ENCODE data around the gene ACOX1.

Gene ACOX1

GRCh38 chr17:75921596-75921995 lies 57.4 kb downstream of the ACOX1 start:
- TF ChIP-seq GATA3 (IDR thresholded peaks at IDR 0.05; ENCODE audit: low read depth, low read length) (no peak), GATA2 (IDR thresholded peaks at IDR 0.05; ENCODE audit: low read depth, low read length) (no peak)

- TF ChIP-seq GATA3 (IDR thresholded peaks at IDR 0.05; ENCODE audit: low read depth, low read length) (no peak), GATA2 (IDR thresholded peaks at IDR 0.05; ENCODE audit: low read depth, low read length) (no peak)
These were observed 58.9 kb downstream of the ACOX1 start for GRCh38 chr17:75920045-75920560.

GRCh38 chr17:75919611-75920010 lies 59.4 kb downstream of the ACOX1 start:
- TF ChIP-seq GATA2 (IDR thresholded peaks at IDR 0.05; ENCODE audit: low read depth, low read length) (no peak), GATA3 (IDR thresholded peaks at IDR 0.05; ENCODE audit: low read depth, low read length) (no peak)

DNA sequence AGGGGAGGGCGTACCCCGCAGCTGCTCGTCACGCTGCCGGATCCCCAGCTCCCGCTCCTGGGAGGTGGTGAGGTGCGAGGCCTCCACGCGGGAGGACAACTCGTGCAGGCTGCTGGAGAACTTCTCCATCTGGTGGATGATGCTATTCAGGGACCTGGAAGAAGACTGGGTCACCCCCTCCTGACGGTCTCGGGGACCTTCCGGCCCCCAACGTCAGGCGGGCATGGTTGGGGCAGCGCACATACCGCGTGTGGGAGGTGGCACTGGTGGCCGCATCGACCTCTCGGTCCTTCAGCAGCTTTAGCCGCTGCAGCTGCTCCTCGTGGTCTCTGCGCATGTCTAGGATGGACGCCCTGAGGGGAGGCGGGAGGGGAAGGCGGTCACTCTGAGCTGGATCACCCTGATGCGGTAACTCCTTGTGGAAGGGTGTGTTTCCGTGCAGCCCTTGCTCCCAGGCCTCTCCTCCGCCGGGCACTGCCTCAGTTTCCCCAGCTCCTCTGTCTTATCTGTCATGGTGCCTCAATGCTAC lies 61.0 kb downstream of the ACOX1 start:
- no peak for TF ChIP-seq GATA2 (IDR thresholded peaks at IDR 0.05; ENCODE audit: low read depth, low read length)
- TF ChIP-seq GATA3 (IDR thresholded peaks at IDR 0.05; ENCODE audit: low read depth, low read length), result no peak

DNA sequence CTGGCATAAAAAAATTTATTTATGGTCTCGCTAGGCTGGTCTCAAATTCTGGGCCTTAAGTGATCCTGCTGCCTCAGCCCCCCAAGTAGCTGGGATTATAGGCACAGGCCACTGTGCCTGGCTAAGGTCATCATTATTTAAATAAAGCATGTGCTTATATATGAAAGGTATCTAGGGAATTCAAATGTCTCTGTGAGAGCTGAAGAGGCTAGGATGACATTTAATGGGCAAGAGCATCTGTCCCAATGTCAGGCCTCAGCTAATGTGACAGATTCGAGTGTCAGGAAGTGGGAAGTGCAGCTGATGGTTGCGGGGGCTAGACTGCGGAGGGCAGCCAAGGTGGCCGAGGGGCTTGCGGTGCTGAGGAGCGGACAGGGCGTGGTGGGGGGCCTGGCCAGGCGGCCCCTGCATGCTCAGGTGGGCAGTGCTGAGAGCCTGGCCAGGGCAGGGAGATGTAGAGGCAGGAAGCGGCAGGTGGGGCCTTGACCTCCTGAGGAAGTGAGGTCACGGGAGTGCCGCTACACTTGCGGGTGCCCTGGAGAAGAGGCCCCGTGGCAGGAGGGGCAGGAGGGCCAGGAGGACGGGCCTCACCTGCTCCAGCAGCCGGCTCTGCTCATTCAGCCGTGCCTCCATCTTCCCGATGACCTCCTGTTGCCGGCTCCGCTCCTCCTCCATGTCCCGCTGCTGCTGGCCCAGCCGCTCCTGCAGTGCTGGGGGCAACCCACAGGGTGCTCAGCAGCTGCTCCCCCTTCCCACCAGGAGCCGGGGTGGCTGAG lies 61.6 kb downstream of the ACOX1 start:
- TF ChIP-seq GATA3 (IDR thresholded peaks at IDR 0.05; ENCODE audit: low read depth, low read length) (no peak), GATA2 (IDR thresholded peaks at IDR 0.05; ENCODE audit: low read depth, low read length) (no peak)

GRCh38 chr17:75915268-75915667 lies 63.7 kb downstream of the ACOX1 start:
- TF ChIP-seq GATA2 (IDR thresholded peaks at IDR 0.05; ENCODE audit: low read depth, low read length) (no peak), GATA3 (IDR thresholded peaks at IDR 0.05; ENCODE audit: low read depth, low read length) (no peak)

DNA sequence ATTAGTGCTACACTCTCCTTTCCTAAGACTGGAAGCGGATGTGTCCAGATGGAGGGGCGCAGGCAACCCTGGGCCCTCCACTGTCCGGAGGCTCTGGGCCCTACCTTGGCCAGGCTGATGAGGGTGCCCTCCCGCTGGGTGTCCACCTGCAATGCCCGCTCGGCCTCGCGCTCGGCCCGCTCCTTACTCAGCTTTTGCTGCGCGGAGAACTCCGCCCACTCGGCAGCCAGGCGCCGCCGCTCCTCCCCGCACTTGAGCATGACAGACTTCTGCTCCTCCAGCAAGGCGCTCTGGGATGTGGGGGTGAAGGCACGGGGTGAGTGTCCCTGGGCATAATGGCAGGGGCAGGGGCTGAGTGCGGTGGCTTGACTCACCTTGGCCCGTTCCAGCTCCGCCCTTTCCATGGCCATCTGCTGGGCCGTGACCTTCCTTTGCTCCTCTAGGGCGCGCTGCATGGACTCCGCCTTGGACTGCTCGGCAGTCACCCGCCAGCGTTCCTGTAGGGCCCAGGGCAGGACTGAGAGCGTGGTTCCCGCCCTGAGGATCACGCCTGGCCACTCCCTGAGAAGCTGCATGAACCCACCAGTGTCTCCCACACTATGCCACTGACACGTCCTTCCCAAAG lies 64.2 kb downstream of the ACOX1 start:
- TF ChIP-seq GATA3 (IDR thresholded peaks at IDR 0.05; ENCODE audit: low read depth, low read length) (no peak), GATA2 (IDR thresholded peaks at IDR 0.05; ENCODE audit: low read depth, low read length) (no peak)

DNA sequence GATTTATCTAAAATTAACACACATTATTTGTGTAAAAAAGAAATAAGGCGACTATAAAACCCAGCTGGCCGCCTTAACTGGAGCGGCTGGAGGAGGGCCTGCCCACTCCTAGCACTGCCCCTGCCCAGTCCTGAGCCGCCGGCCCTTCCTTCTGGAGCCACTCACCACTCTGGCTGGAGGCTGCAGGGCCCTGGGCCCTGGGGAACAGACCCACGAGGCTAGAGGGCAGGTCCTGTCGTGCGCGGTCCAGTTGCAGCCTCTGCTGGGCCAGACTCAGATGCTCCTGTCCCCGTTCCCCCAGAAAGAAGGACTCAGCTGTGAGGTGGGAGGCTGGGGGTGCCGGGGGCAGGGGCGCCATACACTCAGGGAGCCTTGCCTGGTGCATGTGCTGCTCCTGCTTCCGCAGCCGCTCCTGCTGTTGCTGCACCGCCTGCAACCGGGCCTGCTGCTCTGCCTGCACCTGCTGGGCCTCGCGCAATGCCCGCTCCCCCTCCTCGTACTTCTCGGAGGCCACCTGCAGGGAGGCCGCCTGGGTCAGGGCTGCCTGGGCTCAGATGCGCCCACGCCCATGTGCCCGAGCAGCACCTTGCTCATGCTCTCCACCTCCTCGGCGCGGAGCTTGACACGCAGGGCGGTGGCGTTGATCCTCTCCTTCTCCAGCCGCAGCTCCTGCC lies 65.3 kb downstream of the ACOX1 start:
- TF ChIP-seq GATA3 (IDR thresholded peaks at IDR 0.05; ENCODE audit: low read depth, low read length), result no peak
- TF ChIP-seq GATA2 (IDR thresholded peaks at IDR 0.05; ENCODE audit: low read depth, low read length), result no peak

DNA sequence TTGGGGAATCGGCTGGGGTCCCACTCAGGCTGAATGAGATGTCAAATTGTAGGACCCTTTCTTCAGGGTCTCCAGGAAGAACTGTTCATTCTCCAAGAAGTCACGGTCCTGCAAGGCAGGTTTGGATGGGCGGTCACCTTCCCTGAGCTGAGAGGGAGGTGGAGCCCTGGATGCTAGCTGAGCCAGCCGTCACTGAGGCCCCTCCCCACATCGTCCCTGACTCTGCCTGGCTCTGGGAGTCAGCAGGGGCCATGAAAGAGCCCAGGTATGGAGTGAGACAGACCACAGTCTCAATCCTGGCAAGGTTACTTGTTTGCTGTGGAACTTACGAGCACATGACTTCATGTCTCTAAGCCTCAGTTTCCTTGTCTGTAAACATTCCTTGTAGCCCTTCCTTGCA lies 68.3 kb downstream of the ACOX1 start:
- TF ChIP-seq GATA3 (IDR thresholded peaks at IDR 0.05; ENCODE audit: low read depth, low read length) (no peak), GATA2 (IDR thresholded peaks at IDR 0.05; ENCODE audit: low read depth, low read length) (no peak)

- TF ChIP-seq GATA2 (IDR thresholded peaks at IDR 0.05; ENCODE audit: low read depth, low read length) (no peak), GATA3 (IDR thresholded peaks at IDR 0.05; ENCODE audit: low read depth, low read length) (no peak)
These were observed 69.1 kb downstream of the ACOX1 start for GRCh38 chr17:75909812-75910274.

DNA sequence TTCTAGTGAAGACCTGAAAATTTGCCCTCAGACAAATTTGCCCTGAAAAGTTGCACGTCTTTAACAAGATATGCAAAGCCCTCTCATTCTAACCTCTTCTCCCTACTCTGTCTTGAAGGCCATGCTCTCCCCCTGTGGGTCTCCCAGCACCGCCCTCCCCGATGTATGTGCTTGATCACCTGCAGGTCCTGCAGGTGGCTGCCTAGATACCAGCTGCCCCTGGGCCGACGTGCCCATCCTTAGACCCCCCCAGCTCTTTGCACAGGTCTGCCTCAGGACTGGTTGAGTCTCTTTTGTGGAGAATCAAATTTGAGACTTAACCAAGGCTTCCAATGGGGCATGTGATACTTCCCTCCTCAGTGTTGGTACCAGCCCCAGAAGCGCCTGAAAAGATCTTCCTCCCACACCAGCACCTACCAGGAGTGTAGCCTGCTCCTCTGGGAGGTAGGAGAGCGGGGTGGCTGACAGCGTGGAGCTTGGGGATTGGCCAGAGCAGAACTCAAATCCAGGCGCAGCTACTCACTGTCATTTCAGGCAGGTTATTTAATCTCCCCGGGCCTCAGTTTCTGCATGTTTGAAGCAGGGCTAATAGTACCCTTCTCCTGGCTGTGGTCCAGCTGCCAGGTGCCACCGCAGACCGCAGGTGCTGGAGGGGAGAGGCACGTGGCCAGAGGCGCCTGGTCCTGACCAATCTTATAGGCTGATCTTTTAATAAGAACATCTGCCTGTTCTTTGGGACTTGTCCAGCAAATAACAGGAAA lies 69.7 kb downstream of the ACOX1 start:
- TF ChIP-seq GATA3 (IDR thresholded peaks at IDR 0.05; ENCODE audit: low read depth, low read length), result no peak
- 0 out of 2 replicates have a peak, but pooled peaks have one; percentile 45 for TF ChIP-seq GATA2 (IDR thresholded peaks at IDR 0.05; ENCODE audit: low read depth, low read length)

DNA sequence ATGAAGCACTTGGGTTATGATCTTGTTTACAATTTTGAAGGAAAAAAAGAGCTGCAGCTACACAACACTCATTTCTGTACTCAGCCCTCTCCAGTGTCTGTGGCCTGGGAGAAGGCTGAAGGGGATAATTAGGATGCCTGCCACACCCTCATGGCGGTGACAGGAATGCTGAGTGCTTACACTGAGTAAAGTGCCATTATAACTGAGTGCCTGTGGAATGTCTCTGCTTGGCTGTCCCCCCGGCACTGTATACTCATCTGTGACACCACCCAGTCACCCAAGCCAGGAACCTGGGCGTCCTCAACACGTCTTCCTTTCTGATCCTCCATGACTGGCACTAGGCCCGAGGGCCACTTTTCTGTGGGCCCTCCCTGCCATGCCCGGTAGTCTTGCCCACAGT lies 70.8 kb downstream of the ACOX1 start:
- TF ChIP-seq GATA2 (IDR thresholded peaks at IDR 0.05; ENCODE audit: low read depth, low read length), result no peak
- no peak for TF ChIP-seq GATA3 (IDR thresholded peaks at IDR 0.05; ENCODE audit: low read depth, low read length)

DNA sequence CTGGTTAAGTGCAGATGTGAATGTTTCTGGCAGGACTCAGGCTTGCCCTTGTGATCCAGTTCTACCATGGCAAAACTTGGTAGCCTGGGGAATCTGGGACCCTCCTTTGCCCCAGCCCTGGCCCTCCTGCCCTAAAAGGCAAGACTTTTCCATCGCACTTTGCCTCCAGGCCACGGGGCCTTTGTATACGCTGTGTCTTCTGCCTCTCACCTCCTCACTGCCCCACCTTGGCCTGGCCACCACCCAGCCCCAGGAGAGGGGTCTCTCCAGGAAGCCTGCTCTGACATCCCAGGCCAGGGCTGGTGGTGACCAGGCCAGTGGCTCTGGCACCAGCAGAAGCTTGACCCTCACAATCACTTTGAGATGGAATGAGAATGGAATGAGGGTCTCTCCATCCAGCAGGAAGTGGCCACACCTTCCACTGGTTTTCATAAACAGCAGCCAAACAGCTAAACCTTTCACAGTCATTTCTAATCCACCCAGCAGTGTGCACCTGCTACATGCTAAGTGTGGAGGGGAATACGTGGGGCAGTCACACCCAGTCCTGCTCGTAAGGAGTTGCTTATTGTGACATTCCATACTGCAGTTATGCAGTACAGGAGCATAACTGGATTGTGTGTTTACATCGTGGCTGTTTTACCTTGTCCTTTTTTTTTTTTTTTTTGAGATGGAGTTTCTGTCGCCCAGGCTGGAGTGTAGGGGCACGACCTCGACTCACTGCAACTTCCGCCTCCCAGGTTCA lies 72.7 kb downstream of the ACOX1 start:
- TF ChIP-seq GATA2 (IDR thresholded peaks at IDR 0.05; ENCODE audit: low read depth, low read length) (no peak), GATA3 (IDR thresholded peaks at IDR 0.05; ENCODE audit: low read depth, low read length) (no peak)
